GM18861 (cell line): ENCODE measurements around the gene LRRC4.

Source experiments
- ATAC-seq: cut with Tn5 transposase; IDR thresholded peaks from one replicate; pipeline ENCODE4 v1.9.1; 2021; ENCODE audit not compliant: unreplicated experiment

Gene LRRC4, protein sequence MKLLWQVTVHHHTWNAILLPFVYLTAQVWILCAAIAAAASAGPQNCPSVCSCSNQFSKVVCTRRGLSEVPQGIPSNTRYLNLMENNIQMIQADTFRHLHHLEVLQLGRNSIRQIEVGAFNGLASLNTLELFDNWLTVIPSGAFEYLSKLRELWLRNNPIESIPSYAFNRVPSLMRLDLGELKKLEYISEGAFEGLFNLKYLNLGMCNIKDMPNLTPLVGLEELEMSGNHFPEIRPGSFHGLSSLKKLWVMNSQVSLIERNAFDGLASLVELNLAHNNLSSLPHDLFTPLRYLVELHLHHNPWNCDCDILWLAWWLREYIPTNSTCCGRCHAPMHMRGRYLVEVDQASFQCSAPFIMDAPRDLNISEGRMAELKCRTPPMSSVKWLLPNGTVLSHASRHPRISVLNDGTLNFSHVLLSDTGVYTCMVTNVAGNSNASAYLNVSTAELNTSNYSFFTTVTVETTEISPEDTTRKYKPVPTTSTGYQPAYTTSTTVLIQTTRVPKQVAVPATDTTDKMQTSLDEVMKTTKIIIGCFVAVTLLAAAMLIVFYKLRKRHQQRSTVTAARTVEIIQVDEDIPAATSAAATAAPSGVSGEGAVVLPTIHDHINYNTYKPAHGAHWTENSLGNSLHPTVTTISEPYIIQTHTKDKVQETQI

DNA sequence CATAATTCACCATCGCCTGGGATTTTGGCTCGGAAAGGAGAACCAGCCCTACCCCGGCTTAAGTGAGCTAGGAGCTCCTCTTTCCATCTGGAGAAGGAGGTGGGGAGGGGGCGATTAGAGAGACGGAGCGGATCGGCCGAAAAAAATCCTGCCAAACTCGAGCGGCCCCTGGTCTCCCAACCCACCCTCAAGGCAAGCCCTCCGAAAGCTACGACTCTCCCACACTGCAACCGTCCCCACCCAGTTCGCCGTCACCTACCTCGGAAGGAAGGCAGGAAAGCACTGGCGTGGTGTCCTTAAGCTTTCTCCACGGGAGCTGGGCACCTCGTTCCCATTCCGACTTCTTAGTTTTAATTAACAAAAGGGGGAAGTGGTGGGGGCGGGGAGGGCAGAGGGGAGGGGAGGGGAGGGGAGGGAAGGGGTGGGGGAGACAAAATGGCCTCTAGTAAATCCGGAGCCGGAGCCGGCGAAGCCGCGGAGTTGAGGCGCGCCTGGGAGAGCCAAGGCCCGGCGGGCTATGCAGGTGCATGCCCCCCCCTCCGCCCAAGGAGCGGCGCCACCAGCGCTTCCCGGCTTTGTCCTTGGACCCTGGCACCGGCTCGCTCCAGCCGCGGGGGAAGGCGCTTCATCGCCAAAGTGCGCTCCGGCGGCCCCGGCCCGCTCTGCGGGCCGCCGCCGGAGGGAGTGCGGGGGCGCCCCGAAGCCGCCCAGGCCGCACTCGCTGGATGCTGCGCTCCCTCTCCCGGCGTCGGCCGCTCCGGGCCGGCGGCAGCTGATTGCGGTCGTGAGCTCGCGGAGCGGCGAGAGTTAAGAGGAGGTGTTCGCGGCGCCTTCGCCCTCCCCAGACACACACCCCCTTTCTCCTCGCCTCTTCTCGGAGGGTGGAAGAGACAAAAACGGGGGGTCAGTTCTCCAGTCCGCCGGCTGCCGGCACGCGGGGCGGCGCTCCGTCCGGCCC lies at the start of gene LRRC4:
LRRC4 (minus strand) TSS at position 784 of the 958 bp plus-strand sequence. CDS start 797 bp downstream, outside the sequence.
- ATAC-seq = no peak

DNA sequence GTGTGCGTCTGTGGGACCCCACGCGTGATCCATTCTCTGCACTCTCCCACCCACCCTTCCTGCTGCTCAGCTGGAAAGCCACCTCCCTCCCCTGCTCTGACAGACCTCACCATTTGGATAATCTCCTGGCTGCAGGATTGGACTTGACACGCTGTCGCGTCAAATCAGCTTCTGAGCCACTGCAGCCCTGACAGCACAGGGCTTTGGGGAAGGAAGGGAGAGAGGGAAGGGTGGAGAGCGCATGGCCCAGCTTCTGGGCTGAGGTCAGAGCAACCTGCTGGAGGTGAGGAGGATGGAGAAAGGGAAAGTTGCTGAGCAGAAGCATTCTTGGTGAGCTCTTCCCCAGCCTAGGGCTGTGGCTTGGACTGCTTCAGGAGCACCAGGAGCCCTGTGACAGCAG lies 48.9 kb upstream of the LRRC4 start:
- ATAC-seq = no peak

DNA sequence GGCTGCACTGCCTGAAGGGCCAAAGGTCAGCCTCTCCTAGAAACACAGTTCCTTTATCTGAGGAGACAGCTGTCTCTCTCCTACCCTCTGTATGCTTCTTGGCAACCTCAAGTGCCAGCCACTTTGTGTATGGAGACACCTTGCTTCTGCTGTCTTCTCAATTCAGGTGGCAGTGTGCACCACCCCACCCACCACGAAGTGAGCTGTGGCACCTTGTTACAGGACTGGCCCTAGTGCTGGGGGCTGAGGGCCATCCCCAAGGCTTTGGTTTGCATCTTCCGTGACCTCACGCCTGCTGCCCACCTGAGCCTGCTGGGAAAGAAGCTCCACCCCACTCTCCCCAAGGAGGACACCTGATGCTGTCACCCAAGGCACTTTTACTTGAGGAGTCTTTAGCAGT lies 47.1 kb upstream of the LRRC4 start:
- ATAC-seq = no peak

DNA sequence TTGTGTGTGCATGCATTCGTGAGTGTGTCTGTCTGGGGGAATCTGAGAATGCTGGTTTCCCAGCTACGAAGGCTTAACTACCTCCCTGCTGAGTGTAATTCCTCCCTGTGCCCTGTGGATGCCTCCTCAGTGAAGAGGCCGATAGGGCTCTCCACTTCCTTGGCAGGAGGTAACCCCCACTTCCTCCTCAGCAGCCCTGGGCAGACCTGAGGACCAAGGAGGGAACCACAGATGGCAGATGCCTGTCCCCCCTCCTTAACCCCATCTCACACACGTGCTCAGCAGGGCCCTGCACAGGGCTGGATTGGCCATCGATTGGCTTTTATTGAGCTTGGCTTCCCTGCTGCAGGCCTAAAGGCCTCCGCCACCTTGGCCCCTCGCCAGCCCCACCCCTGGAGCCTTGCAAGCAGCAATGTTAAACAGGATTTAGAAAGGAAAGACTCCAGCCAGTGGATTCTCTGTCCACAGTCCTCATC lies 45.6 kb upstream of the LRRC4 start:
- no peak for ATAC-seq

DNA sequence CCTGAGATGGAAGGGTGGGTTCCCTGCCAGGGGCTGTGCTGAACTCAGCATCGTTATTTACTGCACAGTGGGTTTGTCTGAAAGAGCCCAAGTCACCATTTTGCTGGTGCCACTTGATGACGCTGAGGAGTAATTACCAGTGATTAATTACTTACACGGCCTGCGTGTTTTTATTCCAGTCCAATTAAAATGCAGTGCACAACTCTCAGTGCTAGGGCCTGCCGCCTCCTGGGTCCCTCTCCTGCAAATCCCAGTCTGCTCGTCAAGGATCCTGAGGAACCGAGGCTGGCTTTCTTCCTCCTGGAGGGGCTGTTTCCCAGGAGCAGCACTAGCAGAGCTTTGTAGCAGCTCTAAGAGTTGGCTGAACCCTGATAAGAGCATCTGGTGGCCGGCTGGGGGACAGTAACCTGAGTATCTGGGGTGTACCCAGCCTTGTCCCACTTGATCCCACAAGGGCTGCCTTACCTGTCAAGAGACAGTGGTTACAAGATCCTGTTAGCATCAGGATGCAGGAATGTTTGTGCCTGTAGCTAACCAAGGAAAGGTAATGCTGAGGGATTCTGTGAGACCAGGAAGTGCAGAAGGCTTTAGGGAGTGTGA lies 45.1 kb upstream of the LRRC4 start:
- no peak for ATAC-seq

DNA sequence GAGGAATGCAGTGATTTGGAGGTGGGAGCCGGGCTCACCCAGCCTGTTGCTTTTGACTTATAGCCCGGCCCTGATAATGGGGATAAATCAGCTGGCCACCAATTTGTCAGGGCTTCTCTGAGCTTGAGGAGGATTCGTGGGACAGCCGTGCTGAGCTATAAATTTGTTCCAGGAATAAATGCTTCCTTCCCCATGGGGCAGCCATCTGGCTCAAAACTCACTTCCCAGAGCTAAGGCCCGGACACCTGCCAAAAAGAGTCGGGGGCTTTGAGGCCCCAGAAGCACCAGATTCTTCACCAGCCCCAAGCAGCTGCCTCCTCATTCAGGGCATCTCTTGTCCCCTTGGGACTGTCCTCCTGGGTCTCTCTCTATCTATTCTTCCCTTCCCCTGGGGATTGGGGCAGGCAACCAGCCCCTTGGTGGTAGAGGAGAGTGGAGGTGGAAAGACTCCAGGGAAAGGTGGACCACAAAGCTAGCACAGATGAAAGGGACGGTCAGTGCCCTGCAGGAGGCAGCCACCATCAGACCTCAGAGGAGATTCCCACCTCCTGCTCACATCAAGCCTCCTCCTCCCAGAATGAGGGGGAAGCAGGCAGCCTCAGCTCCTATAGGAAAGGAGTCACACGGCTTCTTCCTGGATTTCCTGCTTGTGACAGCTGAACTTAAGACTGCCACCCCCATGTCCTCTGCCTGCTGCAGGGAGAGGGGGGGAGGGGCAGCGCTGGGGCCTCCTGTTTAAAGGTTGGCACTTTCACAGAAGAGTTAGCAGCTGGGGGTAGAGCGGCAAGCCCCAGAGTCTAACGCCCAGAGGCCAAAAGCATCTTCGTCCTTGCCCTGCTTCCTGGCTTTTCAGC lies 44.2 kb upstream of the LRRC4 start:
- no peak for ATAC-seq

DNA sequence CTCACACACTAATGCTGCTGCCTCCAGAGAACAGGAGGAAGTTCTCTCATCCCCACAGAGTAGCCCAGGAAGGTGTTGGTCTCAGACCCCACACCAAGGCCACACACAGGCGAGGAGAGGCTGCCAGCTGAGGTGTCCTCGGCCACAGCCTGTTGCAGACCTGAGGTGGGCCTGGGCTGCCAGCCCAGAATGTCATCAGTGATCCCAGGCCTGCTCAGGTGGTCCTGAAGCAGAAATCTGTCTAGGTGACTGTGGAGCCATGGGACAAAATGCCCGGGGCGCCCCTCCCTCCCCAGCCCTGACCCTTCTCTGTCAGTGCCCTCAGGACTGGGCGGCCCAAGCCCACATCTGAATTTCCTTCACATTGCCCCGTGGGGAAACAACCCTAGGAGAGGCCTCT lies 43.5 kb upstream of the LRRC4 start:
- no peak for ATAC-seq

DNA sequence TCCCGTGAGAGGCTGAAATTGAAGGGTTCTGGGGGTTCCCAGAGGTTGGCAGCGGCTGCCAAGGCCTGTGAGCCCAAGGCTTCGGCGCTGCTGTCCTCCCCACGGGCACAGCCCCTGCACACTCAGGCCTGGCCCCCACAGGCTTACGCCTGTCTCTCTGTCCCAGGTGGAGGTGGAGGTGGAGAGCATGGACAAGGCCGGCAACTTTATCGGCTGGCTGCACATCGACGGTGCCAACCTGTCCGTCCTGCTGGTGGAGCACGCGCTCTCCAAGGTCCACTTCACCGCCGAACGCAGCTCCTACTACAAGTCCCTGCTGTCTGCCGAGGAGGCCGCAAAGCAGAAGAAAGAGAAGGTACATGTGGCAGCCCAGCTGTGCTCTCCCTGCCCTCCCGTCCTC lies 43.1 kb upstream of the LRRC4 start:
- ATAC-seq = no peak

DNA sequence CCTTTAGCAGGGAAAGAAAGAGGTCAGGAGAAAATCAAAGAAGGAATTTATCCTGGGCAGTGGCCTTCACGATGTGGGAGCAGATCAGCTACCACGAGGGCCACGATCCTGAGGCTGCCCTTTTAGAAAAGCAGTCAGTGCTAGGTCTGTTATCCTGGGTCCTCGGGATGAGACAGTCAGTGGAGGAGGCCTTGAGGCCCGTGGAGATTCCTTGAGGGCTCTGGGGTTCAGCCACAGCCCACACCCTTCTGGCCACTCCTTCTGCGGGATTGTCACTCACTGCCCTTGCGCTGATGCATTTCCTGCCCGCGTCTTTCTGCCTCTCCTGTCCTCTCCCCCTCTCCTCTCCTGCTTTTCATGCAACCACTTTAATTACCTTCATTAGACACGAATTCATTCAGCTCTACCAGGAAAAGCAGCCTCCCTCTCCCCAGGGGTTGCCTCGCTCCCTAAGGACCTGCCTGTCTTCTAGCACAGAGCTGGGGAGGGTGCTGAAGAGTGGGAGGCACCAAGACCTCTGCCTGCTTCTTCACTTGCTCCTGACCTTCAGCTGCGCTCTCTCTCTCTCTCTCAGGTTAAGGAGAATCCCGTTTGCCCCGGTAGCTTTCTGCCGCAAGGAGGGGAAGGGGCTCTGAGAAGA lies 42.6 kb upstream of the LRRC4 start:
- ATAC-seq = no peak

DNA sequence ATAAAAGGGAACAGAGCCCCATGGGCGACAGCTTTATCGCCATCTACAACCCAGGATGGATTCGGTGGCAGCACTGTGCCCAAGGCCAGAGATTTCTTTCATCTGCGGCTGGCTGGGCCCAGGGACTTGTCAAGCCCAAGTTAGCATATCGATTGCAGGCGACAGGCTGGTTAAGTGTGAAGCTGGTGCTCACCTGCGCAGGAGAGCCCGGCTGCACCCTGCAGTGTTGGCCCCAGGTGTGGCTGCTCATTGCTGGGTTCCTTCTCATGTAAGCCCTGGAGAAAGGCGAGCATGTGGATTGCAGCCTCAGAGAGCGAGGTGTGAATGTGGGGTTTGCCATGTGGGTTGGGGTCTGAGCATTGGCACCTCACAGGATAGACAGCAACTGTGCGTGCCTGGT lies 40.6 kb upstream of the LRRC4 start:
- ATAC-seq = no peak

DNA sequence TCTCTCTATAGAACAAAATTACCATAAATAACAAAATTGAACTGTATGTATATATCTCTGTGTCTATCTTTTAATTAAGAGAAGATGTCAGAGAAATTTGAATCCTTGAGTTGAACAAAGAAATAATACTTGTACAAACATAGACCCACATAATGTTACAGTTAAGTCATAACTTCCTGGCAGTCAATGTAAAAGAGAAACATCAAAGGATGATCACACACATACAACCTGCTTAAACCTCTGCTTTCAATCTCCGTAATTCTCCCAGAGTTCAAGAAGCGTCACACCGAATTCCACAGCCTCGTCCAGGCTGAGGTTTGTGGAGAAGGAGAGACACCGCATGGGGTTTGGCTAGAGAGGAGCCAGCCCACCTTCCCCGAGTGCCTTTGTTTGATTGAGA lies 40.1 kb upstream of the LRRC4 start:
- ATAC-seq = no peak

DNA sequence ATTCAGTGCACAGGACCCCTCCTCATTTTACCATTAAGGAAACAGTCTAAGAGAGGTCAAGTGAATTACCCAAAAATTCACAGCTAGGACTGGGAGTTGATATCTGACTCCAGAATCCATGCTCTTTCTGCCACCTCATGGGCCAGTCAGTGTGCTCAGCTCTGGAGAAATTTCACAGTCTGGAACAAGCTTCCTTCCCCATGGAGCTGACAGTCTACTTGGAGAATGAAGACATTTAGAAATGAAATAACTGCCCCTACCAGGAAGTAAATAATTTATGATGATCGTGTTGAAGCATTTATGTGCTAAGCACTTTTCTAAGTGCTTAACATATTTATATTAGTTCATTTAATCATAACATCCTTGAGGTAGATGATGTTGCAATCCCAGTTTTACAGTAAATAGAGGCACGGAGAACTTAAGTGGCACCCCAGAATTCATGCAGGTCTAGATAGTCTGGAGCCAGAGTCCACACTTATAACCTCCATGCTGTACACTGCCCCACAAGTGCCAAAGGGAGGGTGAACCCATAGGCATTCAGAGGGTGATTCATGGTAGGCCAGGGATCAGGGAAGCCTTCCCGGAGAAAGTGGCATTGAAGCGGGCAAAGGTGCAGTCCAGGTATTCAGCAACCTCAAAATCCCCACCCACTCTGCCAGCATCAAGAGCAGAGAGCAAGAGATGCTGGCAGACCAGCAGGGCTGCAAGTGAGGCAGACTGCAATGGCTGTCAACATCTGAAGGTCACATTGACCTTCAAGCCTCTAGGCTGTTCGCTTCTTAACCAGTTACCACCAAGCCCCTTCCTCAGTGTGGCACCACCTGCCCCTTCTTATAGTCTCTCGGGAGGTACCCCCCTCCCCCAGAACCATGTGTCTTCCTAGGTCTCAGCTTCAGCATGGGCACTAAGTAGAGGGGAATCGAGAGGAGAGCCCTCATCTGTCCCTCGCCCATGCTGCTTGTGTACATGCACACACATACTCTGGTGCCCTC lies 38.4 kb upstream of the LRRC4 start:
- ATAC-seq = no peak

DNA sequence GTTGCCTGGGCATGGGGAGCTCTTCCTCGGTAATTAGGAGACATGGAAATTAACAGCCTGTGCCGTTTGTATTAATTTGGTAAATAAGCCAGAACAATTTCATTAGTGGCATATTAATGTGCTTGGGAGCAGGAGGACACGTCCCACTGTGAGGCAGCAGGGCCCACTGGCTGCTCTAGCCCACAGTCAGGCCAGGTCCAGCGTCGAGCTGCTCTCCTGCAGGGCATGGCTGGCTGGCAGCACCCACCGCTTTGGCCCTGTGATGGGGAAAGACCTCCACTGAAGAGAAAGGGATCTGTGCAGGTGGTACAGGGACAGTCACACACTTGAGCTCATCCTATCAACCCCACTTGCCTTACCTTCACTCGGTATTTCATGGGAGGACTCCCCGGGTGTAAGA lies 37.5 kb upstream of the LRRC4 start:
- no peak for ATAC-seq

DNA sequence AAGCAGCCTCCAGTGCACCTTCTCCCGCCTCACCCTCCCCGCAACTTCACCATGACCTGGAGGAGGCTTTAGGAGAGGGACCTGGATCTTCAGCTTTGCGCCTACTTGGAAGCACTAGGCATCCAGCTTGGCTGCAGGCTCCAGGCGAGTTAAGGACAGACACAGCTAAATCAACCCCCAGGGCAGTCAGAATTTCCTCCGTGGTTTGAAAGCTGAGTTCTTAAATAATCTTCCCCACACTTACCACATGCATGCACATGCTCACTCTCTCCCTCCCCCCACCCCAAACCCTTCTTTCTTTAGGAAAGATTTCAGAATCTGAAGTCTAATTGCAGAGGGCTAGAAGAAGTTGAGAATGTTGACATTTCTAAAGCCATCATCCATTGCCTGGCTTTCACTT lies 36.7 kb upstream of the LRRC4 start:
- ATAC-seq = no peak

DNA sequence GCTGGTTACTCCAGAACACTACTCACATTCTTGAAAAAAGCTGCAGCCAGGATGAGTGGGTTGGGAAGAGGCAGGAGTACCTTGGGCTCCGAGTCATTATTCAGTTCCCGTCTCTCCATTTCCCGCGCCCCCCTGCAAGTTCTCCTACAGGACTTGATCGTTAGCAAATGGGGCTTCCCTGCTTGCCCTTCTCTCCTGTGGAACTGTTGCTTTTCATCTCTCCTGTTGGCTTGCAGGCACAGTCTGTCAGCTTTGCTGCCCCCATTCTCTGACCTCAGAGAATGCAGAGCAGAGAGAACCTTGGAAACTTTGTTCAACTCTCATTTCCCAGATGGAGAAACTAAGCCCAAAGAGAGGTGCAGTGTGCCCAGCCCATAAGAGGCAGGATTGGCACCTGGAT lies 35.6 kb upstream of the LRRC4 start:
- ATAC-seq = no peak

DNA sequence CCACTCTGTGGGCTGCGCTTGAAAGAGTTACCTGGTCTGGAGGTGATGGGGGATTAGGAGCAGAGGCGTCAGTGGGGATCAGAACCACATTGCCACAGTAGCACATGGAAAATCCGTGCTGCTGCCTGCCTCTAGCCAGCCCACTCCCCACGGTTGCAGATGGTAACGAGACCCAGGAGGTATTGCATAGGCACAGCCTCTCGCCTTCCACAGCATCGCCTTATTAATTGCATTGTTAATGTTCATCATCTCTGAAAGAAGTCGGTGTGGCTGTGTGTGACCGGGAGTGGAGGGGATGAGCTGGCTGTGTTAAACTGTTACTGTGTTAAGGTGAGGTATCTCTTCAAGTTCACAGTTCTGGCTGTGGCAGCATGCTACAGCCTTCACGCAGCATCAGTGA lies 35.2 kb upstream of the LRRC4 start:
- no peak for ATAC-seq

DNA sequence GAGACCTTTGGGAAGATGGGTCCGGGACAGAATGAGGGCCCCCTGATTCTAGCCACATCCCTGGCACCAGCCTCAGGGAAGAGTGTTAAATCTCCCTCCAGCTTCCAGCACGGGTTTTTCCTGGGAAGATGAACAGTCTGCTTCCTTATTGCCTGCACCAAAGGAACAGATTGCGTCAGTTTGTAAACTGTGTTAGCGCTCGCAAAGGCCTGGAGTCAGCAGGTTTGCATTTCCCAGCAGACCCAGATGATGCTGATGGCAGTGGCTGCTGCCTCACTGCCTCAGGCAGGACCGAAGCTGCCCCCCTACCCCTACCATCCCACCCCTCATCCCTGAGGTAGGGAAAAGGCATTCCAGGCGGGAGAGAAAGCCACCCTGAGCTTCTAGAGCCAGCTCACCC lies 34.6 kb upstream of the LRRC4 start:
- ATAC-seq = no peak

DNA sequence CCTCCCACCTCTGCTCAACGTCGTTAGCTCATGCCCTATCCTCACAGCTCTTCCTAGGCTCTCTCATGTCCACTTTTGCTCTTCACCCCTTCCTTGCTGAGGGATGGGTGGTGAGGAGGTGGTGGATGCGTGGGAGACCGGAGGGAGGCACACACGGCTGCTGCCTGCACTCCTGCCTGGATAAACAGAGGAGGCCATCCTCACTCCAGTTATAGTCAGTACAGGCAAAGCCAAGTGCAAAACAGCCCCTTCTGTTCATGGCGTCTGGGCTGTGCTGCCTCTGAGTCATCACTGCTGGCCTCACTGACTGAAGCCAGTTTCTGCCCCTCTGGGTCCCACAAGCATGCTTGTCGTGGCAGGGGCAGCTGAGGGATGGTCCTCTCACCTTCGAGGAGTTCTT lies 31.9 kb upstream of the LRRC4 start:
- no peak for ATAC-seq
